COLO668 (cell line): ENCODE data around the gene IGF2BP2.

Experiments
- DNase-seq: peaks from one replicate; lab custom pipeline; 2025; ENCODE audit not compliant: unreplicated experiment; lab: John Stamatoyannopoulos, UW

The IGF2BP2 gene

GRCh38 chr3:185737740-185738680 lies 86.8 kb downstream of the IGF2BP2 start:
- no peak for DNase-seq

- DNase-seq = no peak
These were observed 87.8 kb downstream of the IGF2BP2 start for GRCh38 chr3:185737020-185737419.

GRCh38 chr3:185734725-185735096 lies 90.1 kb downstream of the IGF2BP2 start:
- no peak for DNase-seq

GRCh38 chr3:185733980-185734724 lies 90.7 kb downstream of the IGF2BP2 start:
- DNase-seq = peak; percentile 32

DNA sequence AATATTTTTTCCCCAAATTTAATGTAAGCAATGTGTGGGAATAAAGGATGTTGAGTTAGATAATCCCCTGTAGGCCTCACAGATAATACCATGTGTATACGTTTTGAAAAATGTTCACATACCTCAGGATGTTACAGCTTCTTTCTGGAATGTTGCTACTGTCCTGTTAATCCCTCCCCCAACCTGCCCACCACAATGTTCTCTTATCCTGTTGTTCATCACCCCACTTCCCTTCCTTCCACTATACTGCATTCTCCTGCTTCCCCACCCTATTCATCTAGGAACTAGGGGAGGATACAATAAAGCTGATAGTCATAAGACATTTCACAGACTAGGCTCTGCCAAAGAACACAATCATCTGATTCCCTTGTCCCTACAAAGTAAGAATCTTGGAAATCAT lies 92.1 kb downstream of the IGF2BP2 start:
- DNase-seq = no peak

DNA sequence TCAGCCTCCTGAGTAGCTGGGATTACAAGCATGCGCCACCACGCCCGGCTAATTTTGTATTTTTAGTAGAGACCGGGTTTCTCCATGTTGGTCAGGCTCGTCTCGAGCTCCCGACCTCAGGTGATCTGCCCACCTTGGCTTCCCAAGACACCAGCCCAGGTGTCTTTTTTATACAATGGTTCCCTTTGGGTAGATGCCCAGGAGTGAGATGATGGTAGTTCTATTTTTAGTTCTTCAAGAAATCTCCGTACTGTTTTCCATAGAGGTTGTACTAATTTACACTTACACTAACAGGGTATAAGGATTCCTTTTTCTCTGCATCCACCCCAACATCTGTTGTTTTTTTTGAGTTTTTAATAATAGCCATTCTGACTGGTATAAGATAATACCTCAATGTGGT lies 94.3 kb downstream of the IGF2BP2 start:
- DNase-seq = no peak

- no peak for DNase-seq
These were observed 95.3 kb downstream of the IGF2BP2 start for GRCh38 chr3:185729337-185730055.

DNA sequence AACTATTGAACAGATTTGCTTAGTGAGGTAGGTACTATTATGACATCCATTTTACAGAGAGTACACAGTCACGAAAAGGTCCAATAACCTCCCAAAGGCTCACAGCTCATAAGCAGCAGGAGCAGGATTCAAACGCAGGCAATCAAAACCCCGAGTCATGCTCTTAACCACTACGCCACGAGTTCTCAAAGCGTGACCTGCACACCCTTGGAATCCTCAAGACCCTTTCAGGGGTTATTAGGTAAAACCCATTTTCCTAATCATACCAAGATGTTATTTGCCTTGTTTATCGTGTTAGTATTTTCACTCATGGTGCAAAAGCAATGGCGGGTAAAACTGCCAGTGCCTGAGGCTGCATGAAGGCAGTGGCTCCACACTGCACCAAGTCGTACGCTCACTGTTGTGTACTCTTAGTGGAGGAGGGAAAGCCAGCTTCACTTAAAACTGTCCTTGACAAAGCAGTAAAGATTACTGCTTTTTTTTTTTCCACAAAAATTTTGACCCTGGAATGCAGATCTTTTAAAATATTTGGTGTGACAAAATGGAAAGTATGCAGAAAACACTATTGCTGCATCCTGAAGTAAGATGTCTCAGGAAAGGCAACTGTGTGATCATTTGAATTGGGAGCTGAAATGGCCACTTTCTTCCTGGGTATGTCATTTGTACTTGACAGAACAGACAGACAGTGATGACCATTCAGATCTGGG lies 96.1 kb downstream of the IGF2BP2 start:
- no peak for DNase-seq

- no peak for DNase-seq
These were observed 97.0 kb downstream of the IGF2BP2 start for GRCh38 chr3:185727873-185728272.

DNA sequence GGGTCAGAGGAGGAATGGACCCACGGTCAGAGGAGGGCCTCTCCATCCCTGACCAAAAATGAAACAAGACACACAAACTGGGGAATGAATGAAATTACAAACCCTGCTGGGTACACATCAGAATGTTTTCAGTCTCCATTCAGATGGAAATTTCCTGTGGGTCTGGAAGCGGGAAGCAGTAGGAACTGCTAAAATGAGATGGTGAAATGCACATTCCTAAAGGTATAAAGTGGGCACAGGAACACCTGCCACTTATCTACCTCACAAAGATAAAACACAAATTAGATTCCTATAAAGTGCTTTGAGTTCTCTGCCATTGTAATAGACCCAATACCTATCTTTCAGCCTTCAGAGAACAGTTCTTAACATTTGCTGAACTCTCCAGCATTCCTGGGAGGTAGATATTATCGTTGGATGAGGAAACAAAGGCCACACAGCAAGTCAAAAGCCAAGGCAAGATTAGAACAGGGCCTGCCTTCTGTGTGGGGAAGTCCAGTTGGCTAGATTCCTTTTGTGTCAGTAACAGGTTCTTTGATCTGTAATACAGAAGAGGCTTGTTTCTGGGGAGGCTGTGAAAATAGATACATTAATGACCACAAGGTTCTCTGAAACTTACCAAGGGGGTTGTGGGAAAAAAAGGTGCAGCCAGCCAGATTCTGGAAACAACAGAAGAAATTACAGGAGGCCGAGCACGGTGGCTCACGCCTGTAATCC lies 98.4 kb downstream of the IGF2BP2 start:
- no peak for DNase-seq

GRCh38 chr3:185724761-185725160 lies 100.1 kb downstream of the IGF2BP2 start:
- no peak for DNase-seq

- no peak for DNase-seq
These were observed 100.6 kb downstream of the IGF2BP2 start for GRCh38 chr3:185724251-185724650.

GRCh38 chr3:185722881-185723280 lies 102.0 kb downstream of the IGF2BP2 start:
- no peak for DNase-seq

DNA sequence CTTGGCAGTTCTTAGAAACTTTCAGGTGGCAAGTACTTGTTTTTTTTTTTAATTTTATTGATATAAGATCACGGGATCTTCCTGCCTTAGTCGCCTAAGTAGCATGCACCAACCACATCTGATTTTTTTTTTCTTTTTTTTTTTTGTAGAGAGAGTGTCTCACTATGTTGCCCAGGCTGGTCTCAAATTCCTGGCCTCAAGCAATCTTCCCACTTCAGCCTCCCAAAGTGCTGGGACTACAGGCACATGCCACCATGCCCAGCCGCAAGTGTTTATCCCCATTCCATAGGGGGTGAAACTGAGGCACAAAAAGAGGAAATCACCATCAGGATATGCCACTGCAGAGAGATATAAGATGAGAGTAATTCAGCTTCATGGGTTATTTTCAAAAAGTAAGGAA lies 102.9 kb downstream of the IGF2BP2 start:
- no peak for DNase-seq

- DNase-seq = no peak
These were observed 104.5 kb downstream of the IGF2BP2 start for GRCh38 chr3:185720326-185720725.

- no peak for DNase-seq
These were observed 105.9 kb downstream of the IGF2BP2 start for GRCh38 chr3:185718736-185719593.

DNA sequence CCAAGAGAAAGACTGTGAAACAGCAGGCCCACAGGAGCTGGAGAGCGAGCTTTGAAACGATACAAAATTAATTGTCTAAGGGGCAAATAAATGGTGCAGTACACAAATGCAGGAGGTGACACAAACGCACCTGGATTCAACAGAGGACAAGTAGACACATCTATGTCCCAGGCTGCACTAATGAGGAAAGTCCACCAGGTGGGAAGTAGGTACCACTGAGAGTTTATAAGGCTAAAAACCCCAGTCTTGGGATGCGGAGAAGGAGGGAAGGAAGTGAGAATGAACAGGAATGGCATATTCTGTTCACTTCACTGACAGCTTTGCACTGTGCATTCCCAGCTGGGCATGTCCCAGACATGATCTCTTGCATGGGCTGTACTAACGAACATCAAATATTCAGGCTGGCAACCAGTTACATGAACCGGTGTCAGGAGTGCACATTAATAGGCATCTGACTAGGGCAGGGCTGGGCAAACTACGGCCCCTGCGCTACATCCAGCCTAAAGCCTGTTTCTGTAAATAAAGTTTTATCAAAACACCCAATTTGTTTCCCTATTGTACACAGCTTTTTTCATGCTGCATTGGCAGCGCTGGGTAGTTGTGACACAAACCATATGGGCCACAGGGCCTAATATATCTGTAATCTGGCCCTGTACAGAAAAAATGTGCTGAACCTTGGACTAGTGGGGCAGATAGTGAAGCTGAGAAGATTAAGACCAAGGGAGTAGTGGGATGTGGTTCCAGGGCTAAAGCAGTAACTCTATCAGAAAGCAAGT lies 107.0 kb downstream of the IGF2BP2 start:
- DNase-seq = no peak

DNA sequence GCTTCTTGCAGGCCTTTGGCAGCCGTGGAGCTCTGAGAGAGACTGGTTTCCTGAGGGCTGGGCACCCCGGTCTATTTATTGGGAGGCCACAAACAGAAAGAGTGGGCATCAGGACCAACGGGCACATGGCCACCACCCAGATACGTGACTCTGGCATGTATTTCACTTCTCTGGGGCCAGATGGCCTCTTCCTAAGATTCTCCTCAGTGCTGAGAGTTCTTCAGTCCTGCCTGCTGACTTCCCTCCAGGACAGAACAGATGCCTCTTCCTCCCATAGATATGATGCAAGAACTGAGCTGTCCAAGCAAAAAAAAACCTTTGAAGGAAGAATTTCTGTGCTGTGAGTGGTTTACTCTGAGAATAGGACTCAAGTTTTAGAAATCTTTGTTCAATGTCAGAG lies 107.7 kb downstream of the IGF2BP2 start:
- DNase-seq = no peak
